ENCODE results near the gene TRIM69.
A peak's percentile ranks its signal among the peaks of the same experiment; 100 is the strongest.
"Not testable (repeated sequence)": the region's sequence is repeated elsewhere in the genome, so short reads cannot be mapped to it uniquely, and the experiment has no call there.

Gene TRIM69, protein sequence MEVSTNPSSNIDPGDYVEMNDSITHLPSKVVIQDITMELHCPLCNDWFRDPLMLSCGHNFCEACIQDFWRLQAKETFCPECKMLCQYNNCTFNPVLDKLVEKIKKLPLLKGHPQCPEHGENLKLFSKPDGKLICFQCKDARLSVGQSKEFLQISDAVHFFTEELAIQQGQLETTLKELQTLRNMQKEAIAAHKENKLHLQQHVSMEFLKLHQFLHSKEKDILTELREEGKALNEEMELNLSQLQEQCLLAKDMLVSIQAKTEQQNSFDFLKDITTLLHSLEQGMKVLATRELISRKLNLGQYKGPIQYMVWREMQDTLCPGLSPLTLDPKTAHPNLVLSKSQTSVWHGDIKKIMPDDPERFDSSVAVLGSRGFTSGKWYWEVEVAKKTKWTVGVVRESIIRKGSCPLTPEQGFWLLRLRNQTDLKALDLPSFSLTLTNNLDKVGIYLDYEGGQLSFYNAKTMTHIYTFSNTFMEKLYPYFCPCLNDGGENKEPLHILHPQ
- total RNA-seq: 67.9 reads per million, percentile 75 among the genes with 10 or more reads in this experiment

DNA sequence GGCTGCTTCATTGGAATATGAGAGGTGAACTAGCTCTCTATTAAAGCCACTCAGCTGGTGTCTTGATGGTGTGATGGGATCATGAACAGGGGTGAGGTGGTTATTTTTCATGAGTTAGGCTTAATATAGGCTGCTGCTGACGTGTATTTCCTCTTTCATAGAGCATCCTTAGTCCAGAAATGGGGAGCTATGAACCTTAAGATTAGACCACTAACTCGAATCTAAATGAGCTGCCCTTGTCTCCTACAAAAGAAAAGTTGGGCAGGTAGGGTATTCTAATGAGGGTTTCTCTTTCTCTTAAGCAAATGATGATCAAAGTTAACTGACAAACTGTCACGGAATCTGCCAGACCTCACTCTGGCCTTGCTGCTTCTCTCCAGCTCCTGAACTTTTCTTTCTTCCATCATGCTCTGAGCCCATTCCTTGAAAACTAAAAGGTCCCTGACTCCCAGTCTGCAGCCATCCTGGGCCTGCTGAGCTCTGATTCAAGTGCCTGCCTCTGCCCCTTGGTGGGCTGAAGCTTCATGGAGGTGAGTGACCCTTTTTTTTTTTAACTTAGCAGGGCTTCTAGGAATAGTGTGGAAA lies at the start of gene TRIM69:
Gene TRIM69 (plus strand): TSS at position 348 of the 585 bp plus-strand sequence. CDS start 177 bp downstream, at position 525.
- DNase-seq: no peak

GRCh38 chr15:44689318-44689717 lies 47.0 kb upstream of the TRIM69 start:
- DNase-seq: not testable (repeated sequence)

DNA sequence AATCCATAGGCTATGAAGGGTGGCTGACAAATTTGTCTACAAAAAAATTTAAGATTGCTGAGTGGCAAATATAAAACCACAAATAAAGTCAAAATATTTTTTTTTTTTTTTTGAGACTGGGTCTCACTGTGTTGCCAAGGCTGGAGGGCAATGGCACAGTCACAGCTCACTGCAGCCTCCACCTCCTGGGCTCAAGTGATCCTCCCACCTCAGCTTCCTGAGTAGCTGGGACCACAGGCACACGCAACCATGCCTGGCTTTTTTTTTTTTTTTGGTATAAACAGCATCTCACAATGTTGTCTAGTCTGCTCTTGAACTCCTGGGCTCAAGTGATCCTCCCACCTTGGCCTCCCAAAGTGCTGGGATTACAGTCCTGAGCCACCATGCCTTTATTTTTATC lies 46.1 kb upstream of the TRIM69 start:
- DNase-seq: not testable (repeated sequence)

GRCh38 chr15:44692659-44693058 lies 43.7 kb upstream of the TRIM69 start:
- DNase-seq: no peak

DNA sequence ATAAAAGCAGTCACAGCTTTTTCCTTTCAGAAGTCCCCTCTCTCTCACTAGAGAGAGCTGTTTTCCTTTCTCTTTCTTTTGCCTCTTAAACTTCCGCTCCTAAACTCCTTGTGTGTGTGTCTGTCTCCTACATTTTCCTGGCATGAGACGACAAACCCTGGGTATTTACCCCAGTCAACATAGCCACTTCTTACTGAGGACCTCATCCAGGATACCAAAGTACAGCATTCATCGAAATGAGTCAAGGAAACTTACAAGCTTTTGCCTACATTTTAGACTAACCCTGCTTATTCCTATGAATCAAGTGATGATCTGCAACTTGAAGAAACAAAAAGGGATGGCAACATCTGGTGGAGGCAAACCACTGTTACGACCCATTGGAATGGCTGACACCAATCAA lies 41.9 kb upstream of the TRIM69 start:
- DNase-seq: no peak

DNA sequence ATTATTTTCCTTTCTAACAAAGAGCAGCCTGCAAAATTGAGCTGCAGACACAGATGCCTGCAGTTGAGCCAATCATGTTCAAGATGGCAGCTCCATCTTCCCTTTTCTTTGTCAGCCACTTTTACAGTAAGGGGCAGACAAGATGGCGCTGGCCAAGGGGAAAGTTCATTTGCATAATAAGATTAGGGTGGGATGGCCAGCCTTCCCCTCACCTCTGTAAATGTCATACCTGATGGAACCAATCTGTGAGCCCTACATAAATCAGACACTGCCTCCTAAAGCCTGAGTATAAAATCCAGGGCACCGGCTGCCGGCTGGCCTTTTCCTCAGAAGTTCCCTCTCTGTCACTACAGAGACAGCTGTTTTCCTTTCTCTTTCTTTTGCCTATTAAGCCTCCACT lies 41.0 kb upstream of the TRIM69 start:
- no peak for DNase-seq

DNA sequence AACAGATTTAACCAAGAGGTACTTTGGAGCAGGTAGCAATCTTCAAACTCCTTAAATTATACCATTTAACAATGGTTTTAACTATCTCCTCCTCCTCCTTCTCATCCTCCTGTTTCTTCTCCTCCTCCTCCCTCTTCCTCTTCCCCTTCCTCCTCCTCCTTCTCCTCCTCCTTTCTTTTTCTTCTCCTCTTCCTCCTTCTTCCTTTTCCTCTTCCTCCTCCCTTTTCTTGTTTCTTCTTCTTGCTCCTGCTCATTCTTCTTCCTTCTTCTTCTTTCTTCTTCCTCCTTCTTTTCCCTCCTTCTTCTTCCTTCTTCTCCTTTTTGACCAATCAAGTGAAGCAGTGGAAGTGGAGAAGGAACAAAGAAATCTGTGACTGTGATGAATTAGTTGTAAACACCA lies 39.3 kb upstream of the TRIM69 start:
- DNase-seq: no peak

DNA sequence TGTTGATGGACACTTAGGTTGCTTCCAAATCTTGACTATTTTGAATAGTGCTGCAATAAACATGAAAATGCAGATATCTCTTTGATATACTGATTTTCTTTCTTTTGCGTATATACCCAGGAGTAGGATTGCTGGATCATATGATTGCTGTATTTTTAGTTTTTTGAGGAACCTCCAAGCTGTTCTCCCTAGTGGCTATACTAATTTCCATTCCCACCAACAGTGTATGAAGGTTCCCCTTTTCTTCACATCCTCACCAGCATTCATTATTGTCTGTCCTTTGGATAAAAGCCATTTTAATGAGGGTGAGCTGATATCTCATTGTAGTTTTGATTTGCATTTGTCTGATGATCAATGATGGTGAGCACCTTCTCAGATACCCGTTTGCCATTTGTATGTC lies 37.7 kb upstream of the TRIM69 start:
- DNase-seq: no peak

DNA sequence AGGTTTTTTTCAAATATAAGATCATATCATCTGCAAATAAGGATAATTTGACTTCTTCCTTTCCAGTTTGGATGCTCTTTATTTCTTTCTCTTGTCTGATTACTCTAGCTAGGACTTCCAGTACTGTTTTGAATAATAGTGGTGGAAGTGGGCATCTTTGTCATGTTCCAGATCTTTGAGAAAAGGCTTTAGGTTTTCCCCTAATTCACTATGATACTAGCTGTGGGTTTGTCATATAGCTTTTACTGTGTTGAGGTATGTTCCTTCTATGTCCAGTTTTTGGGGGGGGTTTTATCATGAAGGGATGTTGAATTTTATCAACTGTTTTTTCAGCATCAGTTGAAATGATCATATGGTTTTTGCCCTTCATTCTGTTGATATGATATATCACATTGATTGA lies 35.7 kb upstream of the TRIM69 start:
- not testable (repeated sequence) for DNase-seq

GRCh38 chr15:44705986-44706385 lies 30.3 kb upstream of the TRIM69 start:
- no peak for DNase-seq

GRCh38 chr15:44706401-44706800 lies 29.9 kb upstream of the TRIM69 start:
- no peak for DNase-seq

DNA sequence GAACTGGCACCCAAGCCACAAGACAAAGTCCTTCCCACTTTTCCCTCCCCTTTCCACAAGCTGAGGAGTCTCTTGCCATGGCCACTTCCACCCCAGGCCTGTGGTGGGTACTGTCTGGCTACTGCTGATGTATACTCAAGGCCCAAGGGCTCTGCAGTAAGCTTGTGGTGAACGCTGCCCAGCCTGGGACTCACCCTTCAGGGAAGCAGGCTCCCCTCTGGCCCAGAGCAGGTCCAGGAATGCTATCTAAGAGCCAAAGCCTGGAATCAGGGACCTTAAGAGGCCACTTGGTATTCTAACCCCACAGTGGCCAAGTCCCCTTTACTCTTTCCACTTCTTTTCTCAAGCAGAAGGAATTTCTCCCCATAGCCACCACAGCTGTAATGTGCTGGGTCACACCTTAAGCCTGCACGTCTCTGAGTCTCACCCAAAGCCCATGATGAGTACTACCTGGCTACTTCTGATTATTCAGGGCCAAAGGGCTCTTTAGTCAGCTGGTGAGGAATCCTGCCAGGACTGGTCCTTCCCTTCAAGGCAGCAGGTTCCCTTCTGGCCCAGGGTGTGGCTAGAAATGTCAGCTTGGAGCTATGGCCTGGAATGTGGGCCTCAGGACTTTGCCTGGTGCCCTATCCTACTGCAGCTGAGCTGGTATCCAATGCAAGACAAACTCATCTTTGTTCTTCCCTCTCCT lies 29.2 kb upstream of the TRIM69 start:
- DNase-seq: no peak

- DNase-seq: no peak
Measured at GRCh38 chr15:44710236-44711095, 25.9 kb upstream of the TRIM69 start.

GRCh38 chr15:44711096-44711742 lies 25.1 kb upstream of the TRIM69 start, which contains the start of the genes B2M and PATL2:
Gene B2M, plus strand, starts transcription at chr15:44711517. Its CDS starts 30 bp downstream, at chr15:44711547.
Gene PATL2, minus strand, starts transcription at chr15:44711323. Its CDS starts 34,833 bp downstream, at chr15:44676490.
- DNase-seq: peak; percentile 92

GRCh38 chr15:44711743-44712345 lies 24.5 kb upstream of the TRIM69 start:
- DNase-seq: peak; percentile 42

- DNase-seq: peak; percentile 48
Measured at GRCh38 chr15:44712346-44713005, 23.9 kb upstream of the TRIM69 start.

DNA sequence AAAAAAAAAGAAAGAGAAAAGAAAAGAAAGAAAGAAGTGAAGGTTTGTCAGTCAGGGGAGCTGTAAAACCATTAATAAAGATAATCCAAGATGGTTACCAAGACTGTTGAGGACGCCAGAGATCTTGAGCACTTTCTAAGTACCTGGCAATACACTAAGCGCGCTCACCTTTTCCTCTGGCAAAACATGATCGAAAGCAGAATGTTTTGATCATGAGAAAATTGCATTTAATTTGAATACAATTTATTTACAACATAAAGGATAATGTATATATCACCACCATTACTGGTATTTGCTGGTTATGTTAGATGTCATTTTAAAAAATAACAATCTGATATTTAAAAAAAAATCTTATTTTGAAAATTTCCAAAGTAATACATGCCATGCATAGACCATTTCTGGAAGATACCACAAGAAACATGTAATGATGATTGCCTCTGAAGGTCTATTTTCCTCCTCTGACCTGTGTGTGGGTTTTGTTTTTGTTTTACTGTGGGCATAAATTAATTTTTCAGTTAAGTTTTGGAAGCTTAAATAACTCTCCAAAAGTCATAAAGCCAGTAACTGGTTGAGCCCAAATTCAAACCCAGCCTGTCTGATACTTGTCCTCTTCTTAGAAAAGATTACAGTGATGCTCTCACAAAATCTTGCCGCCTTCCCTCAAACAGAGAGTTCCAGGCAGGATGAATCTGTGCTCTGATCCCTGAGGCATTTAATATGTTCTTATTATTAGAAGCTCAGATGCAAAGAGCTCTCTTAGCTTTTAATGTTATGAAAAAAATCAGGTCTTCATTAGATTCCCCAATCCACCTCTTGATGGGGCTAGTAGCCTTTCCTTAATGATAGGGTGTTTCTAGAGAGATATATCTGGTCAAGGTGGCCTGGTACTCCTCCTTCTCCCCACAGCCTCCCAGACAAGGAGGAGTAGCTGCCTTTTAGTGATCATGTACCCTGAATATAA lies 23.0 kb upstream of the TRIM69 start:
- no peak for DNase-seq

DNA sequence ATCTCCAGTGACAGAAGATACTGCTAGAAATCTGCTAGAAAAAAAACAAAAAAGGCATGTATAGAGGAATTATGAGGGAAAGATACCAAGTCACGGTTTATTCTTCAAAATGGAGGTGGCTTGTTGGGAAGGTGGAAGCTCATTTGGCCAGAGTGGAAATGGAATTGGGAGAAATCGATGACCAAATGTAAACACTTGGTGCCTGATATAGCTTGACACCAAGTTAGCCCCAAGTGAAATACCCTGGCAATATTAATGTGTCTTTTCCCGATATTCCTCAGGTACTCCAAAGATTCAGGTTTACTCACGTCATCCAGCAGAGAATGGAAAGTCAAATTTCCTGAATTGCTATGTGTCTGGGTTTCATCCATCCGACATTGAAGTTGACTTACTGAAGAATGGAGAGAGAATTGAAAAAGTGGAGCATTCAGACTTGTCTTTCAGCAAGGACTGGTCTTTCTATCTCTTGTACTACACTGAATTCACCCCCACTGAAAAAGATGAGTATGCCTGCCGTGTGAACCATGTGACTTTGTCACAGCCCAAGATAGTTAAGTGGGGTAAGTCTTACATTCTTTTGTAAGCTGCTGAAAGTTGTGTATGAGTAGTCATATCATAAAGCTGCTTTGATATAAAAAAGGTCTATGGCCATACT lies 21.1 kb upstream of the TRIM69 start:
- DNase-seq: no peak

GRCh38 chr15:44715797-44716334 lies 20.5 kb upstream of the TRIM69 start:
- DNase-seq: no peak
